Measurements from ENCODE around the gene RITA1.

RITA1 gene

GRCh38 chr12:113179023-113179422, 6.5 kb upstream of the RITA1 start:
- no peak for DNase-seq (ENCODE audit: low spot score)

- no peak for DNase-seq (ENCODE audit: low spot score)
Observed at GRCh38 chr12:113180333-113180732, 5.2 kb upstream of the RITA1 start.

- DNase-seq (ENCODE audit: low spot score): no peak
Observed at GRCh38 chr12:113181975-113182374, 3.5 kb upstream of the RITA1 start.

- DNase-seq (ENCODE audit: low spot score): no peak
Observed at GRCh38 chr12:113183030-113183589, 2.4 kb upstream of the RITA1 start.

GRCh38 chr12:113184098-113184899, 1.2 kb upstream of the RITA1 start:
- no peak for DNase-seq (ENCODE audit: low spot score)

- DNase-seq (ENCODE audit: low spot score): peak; percentile 96
Observed at GRCh38 chr12:113184900-113185179, 681 bp upstream of the RITA1 start.

- no peak for DNase-seq (ENCODE audit: low spot score)
Observed at GRCh38 chr12:113186033-113186365, 478 bp downstream of the RITA1 start.

GRCh38 chr12:113186666-113187325, 1.3 kb downstream of the RITA1 start:
- no peak for DNase-seq (ENCODE audit: low spot score)

- no peak for DNase-seq (ENCODE audit: low spot score)
Observed at GRCh38 chr12:113189361-113189760, 3.8 kb downstream of the RITA1 start.

- peak; percentile 44 for DNase-seq (ENCODE audit: low spot score)
Observed at GRCh38 chr12:113190761-113191160, 5.2 kb downstream of the RITA1 start.

- no peak for DNase-seq (ENCODE audit: low spot score)
Observed at GRCh38 chr12:113191227-113191626, 5.7 kb downstream of the RITA1 start.

- DNase-seq (ENCODE audit: low spot score): peak; percentile 69
Observed at GRCh38 chr12:113194971-113195391, 9.5 kb downstream of the RITA1 start.

GRCh38 chr12:113195598-113195997, 10.1 kb downstream of the RITA1 start:
- no peak for DNase-seq (ENCODE audit: low spot score)

- DNase-seq (ENCODE audit: low spot score): no peak
Observed at GRCh38 chr12:113196582-113196981, 11.1 kb downstream of the RITA1 start.

GRCh38 chr12:113196990-113197389, 11.5 kb downstream of the RITA1 start:
- DNase-seq (ENCODE audit: low spot score): peak; percentile 88

GRCh38 chr12:113197518-113198077, 12.1 kb downstream of the RITA1 start:
- no peak for DNase-seq (ENCODE audit: low spot score)

GRCh38 chr12:113198296-113198695, 12.8 kb downstream of the RITA1 start:
- DNase-seq (ENCODE audit: low spot score): no peak

GRCh38 chr12:113200021-113200797, 14.7 kb downstream of the RITA1 start:
- no peak for DNase-seq (ENCODE audit: low spot score)

GRCh38 chr12:113201187-113202177, 16.0 kb downstream of the RITA1 start:
- DNase-seq (ENCODE audit: low spot score): no peak

- DNase-seq (ENCODE audit: low spot score): no peak
Observed at GRCh38 chr12:113202300-113203075, 17.0 kb downstream of the RITA1 start.
